ENCODE measurements around the gene TOR1B. TPM values are rescaled to one million over a fixed set of nuclear protein-coding genes. Genes with fewer than 3 reads are reported as not detected.
"Not testable (repeated sequence)": the region's sequence is repeated elsewhere in the genome, so short reads cannot be mapped to it uniquely, and the experiment has no call there.

TOR1B gene
- polyA plus RNA-seq, 1 donor from 2014 or later, result 52.2 TPM

GRCh38 chr9:129761293-129761900 is 41.6 kb upstream of the TOR1B start:
- no peaks in the 10 kb centered on the region for H3K9me2 ChIP-seq (ENCODE audit: insufficient read depth, low read length)
- no peaks in the 10 kb centered on the region for H3K36me3 ChIP-seq (ENCODE audit: insufficient read depth, low read length)
- TF ChIP-seq MXI1 (conservative IDR thresholded peaks at IDR 0.05; ENCODE audit: poor library complexity, severe bottlenecking) (no peak), EZH2 (IDR thresholded peaks at IDR 0.05; ENCODE audit: borderline replicate concordance, insufficient read depth, low read length, poor library complexity, severe bottlenecking) (no peak), TAF1 (IDR thresholded peaks at IDR 0.05; ENCODE audit: low read depth) (no peak), EP300 (conservative IDR thresholded peaks at IDR 0.05; ENCODE audit: poor library complexity, severe bottlenecking) (no peak), REST (IDR thresholded peaks at IDR 0.05; ENCODE audit: borderline replicate concordance) (no peak), POLR2AphosphoS5 (IDR thresholded peaks at IDR 0.05) (no peak), SMC3 (conservative IDR thresholded peaks at IDR 0.05; ENCODE audit: poor library complexity) (no peak), RAD21 (conservative IDR thresholded peaks at IDR 0.05) (no peak)
- TF ChIP-seq, protein P1, sequence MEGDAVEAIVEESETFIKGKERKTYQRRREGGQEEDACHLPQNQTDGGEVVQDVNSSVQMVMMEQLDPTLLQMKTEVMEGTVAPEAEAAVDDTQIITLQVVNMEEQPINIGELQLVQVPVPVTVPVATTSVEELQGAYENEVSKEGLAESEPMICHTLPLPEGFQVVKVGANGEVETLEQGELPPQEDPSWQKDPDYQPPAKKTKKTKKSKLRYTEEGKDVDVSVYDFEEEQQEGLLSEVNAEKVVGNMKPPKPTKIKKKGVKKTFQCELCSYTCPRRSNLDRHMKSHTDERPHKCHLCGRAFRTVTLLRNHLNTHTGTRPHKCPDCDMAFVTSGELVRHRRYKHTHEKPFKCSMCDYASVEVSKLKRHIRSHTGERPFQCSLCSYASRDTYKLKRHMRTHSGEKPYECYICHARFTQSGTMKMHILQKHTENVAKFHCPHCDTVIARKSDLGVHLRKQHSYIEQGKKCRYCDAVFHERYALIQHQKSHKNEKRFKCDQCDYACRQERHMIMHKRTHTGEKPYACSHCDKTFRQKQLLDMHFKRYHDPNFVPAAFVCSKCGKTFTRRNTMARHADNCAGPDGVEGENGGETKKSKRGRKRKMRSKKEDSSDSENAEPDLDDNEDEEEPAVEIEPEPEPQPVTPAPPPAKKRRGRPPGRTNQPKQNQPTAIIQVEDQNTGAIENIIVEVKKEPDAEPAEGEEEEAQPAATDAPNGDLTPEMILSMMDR (IDR thresholded peaks at IDR 0.05; ENCODE audit: poor library complexity, severe bottlenecking), result no peak
- H3K27me3 ChIP-seq (ENCODE audit: insufficient read depth, low read depth, low read length), result no peaks in the 10 kb centered on the region
- H2AFZ ChIP-seq (ENCODE audit: low read depth, low read length), result no peak overlapping the region
- no peaks in the 10 kb centered on the region for H4K20me1 ChIP-seq (ENCODE audit: insufficient read depth)
- no peak overlapping the region for H3K9ac ChIP-seq (ENCODE audit: low read length)
- no peaks in the 10 kb centered on the region for H3K79me2 ChIP-seq (replicated peaks; ENCODE audit: insufficient read depth, low read length)
- H3K4me3 ChIP-seq (ENCODE audit: low read length), result no peak overlapping the region
- H3K4me2 ChIP-seq (ENCODE audit: low read length), result no peak overlapping the region
- no peaks in the 10 kb centered on the region for H3F3A ChIP-seq (ENCODE audit: insufficient read depth, low read length, poor library complexity, severe bottlenecking)
- H3K27ac ChIP-seq (ENCODE audit: low read length), result no peak overlapping the region
- H3K9me3 ChIP-seq (ENCODE audit: low read length), result no peaks in the 10 kb centered on the region

DNA sequence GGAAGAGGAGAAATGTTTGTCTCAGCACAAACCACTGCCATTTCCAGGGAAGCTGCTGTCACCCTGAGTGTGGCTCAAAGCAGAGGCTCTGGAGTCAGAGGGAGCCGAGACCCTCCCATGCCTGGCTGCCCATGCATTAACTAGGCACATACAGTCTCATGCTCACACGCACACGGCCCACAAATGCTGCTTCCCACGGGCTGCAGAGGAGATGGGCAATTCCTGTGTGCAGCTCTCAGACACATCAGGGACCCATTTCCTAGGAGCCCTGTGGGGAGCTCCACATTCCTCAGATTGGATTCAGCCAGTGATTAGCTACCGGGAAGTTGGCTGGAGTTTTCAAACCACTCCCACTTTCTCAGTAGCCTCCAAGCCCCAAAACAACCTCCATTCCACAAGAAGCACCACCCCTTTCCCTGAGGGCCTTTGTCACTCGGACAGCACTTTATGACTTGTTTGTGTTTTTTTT is 41.0 kb upstream of the TOR1B start:
- TF ChIP-seq SMC3 (conservative IDR thresholded peaks at IDR 0.05; ENCODE audit: poor library complexity), result no peak
- TF ChIP-seq, protein P1 (IDR thresholded peaks at IDR 0.05; ENCODE audit: poor library complexity, severe bottlenecking), result no peak
- TF ChIP-seq REST (IDR thresholded peaks at IDR 0.05; ENCODE audit: borderline replicate concordance), result no peak
- no peak for TF ChIP-seq MXI1 (conservative IDR thresholded peaks at IDR 0.05; ENCODE audit: poor library complexity, severe bottlenecking)
- TF ChIP-seq EZH2 (IDR thresholded peaks at IDR 0.05; ENCODE audit: borderline replicate concordance, insufficient read depth, low read length, poor library complexity, severe bottlenecking), result no peak
- TF ChIP-seq RAD21 (conservative IDR thresholded peaks at IDR 0.05), result no peak
- no peak for TF ChIP-seq EP300 (conservative IDR thresholded peaks at IDR 0.05; ENCODE audit: poor library complexity, severe bottlenecking)
- TF ChIP-seq TAF1 (IDR thresholded peaks at IDR 0.05; ENCODE audit: low read depth), result no peak
- no peak for TF ChIP-seq POLR2AphosphoS5 (IDR thresholded peaks at IDR 0.05)
- Histone ChIP-seq H3K9ac (ENCODE audit: low read length) (no peak overlapping the region), H3K27ac (ENCODE audit: low read length) (no peak overlapping the region), H4K20me1 (ENCODE audit: insufficient read depth) (no peaks in the 10 kb centered on the region), H3K9me3 (ENCODE audit: low read length) (no peaks in the 10 kb centered on the region), H3F3A (ENCODE audit: insufficient read depth, low read length, poor library complexity, severe bottlenecking) (no peaks in the 10 kb centered on the region), H2AFZ (ENCODE audit: low read depth, low read length) (no peak overlapping the region), H3K79me2 (replicated peaks; ENCODE audit: insufficient read depth, low read length) (no peaks in the 10 kb centered on the region), H3K4me3 (ENCODE audit: low read length) (no peak overlapping the region), H3K4me2 (ENCODE audit: low read length) (no peak overlapping the region), H3K27me3 (ENCODE audit: insufficient read depth, low read depth, low read length) (no peaks in the 10 kb centered on the region), H3K9me2 (ENCODE audit: insufficient read depth, low read length) (no peaks in the 10 kb centered on the region), H3K36me3 (ENCODE audit: insufficient read depth, low read length) (no peaks in the 10 kb centered on the region)

DNA sequence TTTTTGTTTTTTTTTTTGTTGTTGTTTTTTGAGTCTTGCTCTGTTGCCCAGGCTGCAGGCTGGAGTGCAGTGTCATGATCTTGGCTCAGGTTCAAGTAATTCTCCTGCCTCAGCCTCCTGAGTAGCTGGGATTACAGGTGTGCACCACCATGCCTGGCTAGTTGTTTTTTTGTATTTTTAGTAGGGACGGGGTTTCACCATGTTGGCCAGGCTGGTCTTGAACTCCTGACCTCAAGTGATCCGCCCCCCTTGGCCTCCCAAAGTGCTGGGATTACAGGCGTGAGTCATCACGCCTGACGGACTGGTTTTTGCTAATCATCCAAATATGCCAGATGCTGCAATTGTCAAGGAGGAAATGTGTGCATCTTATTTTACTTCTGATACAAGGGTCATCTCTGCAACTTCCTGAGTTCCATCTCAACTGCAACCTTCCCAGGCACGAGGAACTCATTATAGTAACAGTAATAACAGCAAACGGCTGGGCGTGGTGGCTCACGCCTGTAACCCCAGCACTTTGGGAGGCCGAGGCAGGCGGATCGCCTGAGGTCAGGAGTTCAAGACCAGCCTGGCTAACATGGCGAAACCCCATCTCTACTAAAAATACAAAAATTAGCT is 40.5 kb upstream of the TOR1B start:
- not testable (repeated sequence) for H3K27ac ChIP-seq (ENCODE audit: low read length); H3K4me2 ChIP-seq (ENCODE audit: low read length); H2AFZ ChIP-seq (ENCODE audit: low read depth, low read length); H3F3A ChIP-seq (ENCODE audit: insufficient read depth, low read length, poor library complexity, severe bottlenecking); H3K9ac ChIP-seq (ENCODE audit: low read length); H3K27me3 ChIP-seq (ENCODE audit: insufficient read depth, low read depth, low read length); H4K20me1 ChIP-seq (ENCODE audit: insufficient read depth); H3K36me3 ChIP-seq (ENCODE audit: insufficient read depth, low read length); H3K79me2 ChIP-seq (replicated peaks; ENCODE audit: insufficient read depth, low read length); H3K9me2 ChIP-seq (ENCODE audit: insufficient read depth, low read length); H3K4me3 ChIP-seq (ENCODE audit: low read length); H3K9me3 ChIP-seq (ENCODE audit: low read length)
